Stimulated activated CD4-positive, alpha-beta T cell treated with anti-CD3 and anti-CD28 coated beads, TNF-alpha, amount 100 ng/mL, for 4 hours (primary cell): ENCODE results near the gene KCNJ5.

Experiments used
- DNase-seq, 3 experiments: peaks; one replicate each; pipeline ENCODE4 v3.0.0-alpha.2; 2020; ENCODE audit warnings: low read depth in 3 of 3

Gene KCNJ5

DNA sequence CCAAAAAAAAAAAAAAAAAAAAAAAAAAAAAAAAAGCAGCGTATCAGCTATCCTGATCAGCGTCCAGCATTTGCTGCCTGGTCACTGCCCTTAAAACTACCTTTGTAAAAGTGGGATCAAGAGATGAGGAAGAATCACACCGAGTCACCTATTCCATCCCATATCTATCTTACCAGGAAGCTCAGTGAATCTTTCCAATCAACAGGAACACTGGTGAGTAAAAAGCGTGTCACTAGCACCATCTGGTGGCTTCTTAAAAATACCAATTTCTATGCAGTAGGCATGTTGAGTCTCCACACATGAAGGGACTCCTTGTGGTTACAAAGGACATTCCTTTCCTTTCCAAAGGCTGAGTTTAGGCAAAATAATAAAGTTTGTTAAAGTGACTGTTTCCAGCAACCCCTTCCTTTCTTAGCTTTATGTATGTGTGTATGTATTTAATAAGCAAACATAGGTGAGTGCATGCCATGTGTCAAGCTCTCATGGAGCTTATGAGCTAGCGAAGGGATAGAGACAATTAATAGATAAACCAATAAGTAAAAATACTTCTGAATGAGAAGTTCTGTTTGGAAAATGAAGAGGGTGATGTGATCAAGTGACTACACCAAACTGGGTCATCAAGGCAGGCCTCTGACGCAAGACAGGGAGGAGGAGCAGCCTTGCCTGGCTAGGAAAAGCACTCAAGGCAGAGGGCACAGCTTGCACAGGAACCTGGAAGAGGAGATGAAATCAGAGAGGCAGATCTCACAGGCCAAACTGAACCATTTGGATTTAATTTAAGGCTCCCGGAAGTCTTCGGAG lies 65.4 kb downstream of the KCNJ5 start:
- no peak for DNase-seq

DNA sequence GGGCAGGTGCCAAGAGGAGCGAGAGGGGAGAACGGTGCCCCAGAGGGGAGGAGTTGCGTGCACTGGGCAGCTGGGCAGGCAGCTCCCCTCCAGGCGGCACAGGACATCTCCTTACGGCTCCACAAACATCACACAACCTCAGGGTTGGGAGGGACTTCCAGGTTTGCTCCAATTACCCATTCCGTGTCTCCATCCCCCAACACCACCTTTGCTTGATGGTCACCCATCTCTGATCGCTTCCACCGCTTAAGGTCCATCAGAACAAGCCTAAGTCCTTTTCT lies 66.0 kb downstream of the KCNJ5 start:
- no peak for DNase-seq

DNA sequence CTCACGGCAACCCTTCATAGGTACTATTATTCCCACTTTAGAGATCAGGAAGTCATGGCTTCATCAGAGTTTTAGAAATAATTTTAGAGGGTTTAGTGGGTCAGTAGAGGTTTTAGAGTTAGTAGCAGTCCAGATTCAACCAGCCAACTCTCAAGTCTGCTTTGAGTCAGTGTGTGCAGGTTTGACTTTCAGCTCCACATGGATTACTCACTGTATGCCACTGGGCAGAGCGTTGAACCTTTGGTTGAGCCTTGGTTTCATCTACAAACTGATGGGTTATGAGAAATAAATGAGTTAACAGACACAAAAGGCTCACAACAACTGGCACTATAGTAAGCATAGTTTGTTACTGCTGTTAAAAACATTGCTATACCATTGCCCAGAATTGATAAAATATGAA lies 70.5 kb downstream of the KCNJ5 start:
- no peak for DNase-seq

DNA sequence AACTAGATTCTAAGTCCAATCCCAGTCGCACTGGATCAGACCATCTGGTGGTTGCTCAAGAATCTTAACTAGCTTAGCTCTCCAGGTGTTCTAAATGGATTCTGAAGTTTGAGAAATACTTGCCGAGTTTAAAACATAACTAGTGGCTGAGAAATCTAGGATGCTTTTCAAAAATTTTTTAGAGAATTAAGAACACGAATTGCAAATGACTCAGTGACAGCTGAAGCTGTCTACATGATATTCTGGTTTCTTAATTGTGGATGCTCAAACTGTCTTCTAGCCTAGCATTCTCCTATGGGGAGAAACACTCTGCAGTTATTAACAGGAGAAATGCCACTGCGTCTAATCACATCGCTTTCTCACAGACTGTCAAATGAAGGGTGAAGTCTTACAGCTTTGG lies 71.7 kb downstream of the KCNJ5 start:
- no peak for DNase-seq

DNA sequence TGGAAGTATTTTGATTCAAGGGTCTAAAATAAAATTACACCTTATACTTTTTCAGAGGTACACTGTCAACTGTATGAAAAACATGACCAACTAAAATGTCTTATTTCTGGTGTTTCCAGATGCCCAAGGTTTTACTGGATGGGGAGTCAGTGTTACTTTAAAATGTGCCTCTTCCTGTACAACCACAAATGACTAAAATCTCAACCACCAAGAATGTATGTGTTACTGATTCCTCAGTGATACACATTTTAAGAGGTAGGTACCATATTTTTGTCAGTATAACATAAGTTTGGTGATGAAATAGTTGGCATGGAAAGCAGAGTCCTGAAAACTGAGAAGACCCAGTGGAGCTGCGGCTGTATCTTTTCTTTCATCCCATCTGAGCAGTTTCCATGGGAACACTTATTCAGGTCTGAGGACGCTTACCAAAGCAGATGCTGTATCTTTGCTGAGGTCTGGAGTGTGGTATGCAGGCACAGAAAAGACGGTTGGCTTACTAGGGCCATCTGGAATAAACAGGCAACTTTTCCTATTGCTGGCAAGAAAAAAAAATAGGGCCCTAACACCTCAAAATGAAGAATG lies 72.7 kb downstream of the KCNJ5 start:
- no peak for DNase-seq

DNA sequence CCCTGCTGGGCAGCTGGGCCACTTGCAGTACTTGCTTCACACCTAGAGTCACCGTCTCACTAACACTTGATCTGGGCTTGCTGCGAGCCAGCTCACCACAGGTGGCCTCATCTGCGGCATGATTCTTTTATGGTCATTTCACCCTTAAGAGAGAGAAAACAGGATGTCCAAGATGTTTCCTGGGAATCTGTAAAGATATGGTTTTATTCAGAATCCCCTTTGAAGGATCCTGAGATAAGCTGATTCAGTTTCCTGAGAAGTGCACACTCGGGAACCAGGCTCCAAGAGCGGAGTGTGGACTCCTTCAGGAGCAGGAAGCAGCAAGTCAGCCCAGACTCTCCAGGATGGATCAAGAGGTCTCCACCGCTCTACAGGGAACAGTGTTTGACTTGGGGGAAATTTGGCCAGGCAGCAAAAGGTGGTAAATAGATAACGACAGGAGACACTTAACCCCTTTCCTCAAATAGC lies 73.3 kb downstream of the KCNJ5 start:
- DNase-seq = no peak

DNA sequence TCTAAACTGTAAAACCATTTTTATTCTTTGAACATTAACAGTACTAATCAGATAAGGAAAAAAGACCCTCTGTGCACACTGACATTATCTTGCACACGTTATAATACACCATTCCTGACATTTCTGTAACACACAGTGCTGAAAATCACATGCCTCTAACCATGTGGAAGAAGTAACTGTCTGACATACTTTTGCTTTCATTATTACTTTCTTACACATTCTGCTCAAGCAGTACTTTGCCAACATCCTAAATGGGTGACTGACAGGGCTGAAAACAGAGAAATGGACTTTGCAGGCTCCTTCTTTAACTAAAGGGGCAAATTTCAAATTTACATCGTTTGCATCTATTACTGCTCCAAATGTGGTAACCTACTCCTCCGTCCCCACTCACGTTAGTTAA lies 74.3 kb downstream of the KCNJ5 start:
- DNase-seq = no peak

DNA sequence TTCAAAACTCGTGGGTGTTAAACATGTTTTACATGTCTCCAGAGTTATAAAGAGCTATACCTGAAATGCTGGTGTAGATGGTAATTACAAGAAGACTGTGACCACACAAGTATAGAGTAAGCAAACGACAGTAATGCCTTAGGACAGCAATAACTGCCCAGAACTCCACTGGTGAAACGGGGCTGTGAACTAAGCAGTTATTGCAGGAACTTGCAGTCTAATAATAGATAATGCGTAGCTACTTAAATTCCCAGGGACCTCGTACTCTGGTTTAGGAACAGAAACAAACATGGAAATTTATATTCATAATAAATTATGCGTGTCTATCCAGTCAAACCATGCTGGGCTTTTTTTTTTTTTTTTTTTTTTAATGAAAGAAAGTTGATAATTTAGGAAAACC lies 76.4 kb downstream of the KCNJ5 start:
- no peak for DNase-seq

GRCh38 chr11:128968916-128969315 lies 77.8 kb downstream of the KCNJ5 start:
- DNase-seq = no peak
